ENCODE results near the gene CFAP92.

GRCh38 chr3:129020691-129021090 is 26.8 kb upstream of the CFAP92 start:
- no peak for TF ChIP-seq POLR2A (IDR thresholded peaks at IDR 0.05)
- TF ChIP-seq CTCF (IDR thresholded peaks at IDR 0.05) = no peak

All from breast epithelium (tissue), 3 donors.